ENCODE measurements around the gene PSEN1.
"Not testable (repeated sequence)": the region's sequence is repeated elsewhere in the genome, so short reads cannot be mapped to it uniquely, and the experiment has no call there.

PSEN1 gene

GRCh38 chr14:73162251-73162650, 25.9 kb downstream of the PSEN1 start:
- H3K4me3 ChIP-seq (ENCODE audit: extremely low read depth, insufficient read depth, low read length, poor library complexity, severe bottlenecking), result no peak overlapping the region
- no peaks in the 10 kb centered on the region for H3K4me1 ChIP-seq (ENCODE audit: control insufficient read depth, insufficient read depth, low read length, poor library complexity, severe bottlenecking)
- WGBS, 2 experiments (ENCODE audit: insufficient coverage in 2 of 2), result 96 to 98% methylated on average over 4 to 7 of the region's 11 CpGs
- H3K36me3 ChIP-seq (ENCODE audit: control insufficient read depth, insufficient read depth, low read length), result peaks cover 72% of the 10 kb centered on the region
- no peak overlapping the region for H3K27ac ChIP-seq (ENCODE audit: low read depth, low read length, severe bottlenecking)
- no peaks in the 10 kb centered on the region for H3K9me3 ChIP-seq (ENCODE audit: control insufficient read depth, low read length)

DNA sequence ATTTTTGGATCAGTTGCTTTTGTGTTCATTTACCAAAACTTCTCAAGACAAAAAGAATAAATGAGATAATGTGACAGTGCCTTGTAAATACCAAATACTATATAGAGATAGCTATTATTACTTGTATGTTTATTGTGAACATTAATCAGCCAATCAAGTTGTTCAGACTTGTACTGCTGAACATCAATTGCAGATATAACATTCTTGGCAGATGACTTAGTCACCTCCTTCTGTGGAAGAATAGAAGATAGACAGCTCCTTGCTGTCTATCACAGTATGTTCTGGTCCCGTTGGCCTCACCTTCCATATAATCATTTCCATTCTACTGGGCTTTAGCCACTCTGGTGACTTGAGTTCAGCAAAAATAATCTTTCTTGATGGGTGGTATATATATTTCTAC, 30.1 kb downstream of the PSEN1 start:
- 80% methylated on average over 1 of the region's 1 CpG; no CpG with 5 or more reads in 1 of the 2 experiments for WGBS, 2 experiments (ENCODE audit: insufficient coverage in 2 of 2)
- H3K27ac ChIP-seq (ENCODE audit: low read depth, low read length, severe bottlenecking), result no peak overlapping the region
- H3K4me3 ChIP-seq (ENCODE audit: extremely low read depth, insufficient read depth, low read length, poor library complexity, severe bottlenecking), result no peak overlapping the region
- H3K36me3 ChIP-seq (ENCODE audit: control insufficient read depth, insufficient read depth, low read length), result peaks cover 60% of the 10 kb centered on the region
- no peaks in the 10 kb centered on the region for H3K9me3 ChIP-seq (ENCODE audit: control insufficient read depth, low read length)
- H3K4me1 ChIP-seq (ENCODE audit: control insufficient read depth, insufficient read depth, low read length, poor library complexity, severe bottlenecking), result no peaks in the 10 kb centered on the region

DNA sequence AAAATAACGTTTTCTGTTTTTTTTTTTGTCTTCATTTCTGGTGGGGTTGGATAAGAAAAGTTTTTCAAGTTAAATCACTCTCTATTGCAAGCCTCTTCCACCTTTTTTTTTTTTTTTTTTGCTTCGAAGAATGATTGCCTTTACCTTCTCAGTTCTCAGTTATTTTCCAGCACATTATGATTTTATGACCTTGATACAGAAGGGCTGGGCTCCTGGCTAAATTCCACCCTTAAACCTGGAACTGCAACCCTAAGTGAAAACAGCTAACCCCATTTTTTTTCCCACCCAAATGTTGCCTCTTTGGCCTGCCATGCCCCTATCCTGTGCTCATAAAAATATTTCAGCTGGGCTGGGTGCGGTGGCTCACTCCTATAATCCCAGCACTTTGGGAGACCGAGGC, 31.4 kb downstream of the PSEN1 start:
- Histone ChIP-seq H3K4me3 (ENCODE audit: extremely low read depth, insufficient read depth, low read length, poor library complexity, severe bottlenecking) (no peak overlapping the region), H3K9me3 (ENCODE audit: control insufficient read depth, low read length) (no peaks in the 10 kb centered on the region), H3K4me1 (ENCODE audit: control insufficient read depth, insufficient read depth, low read length, poor library complexity, severe bottlenecking) (no peaks in the 10 kb centered on the region), H3K36me3 (ENCODE audit: control insufficient read depth, insufficient read depth, low read length) (peaks cover 60% of the 10 kb centered on the region), H3K27ac (ENCODE audit: low read depth, low read length, severe bottlenecking) (no peak overlapping the region)
- 87 to 89% methylated on average over 1 to 2 of the region's 4 CpGs for WGBS, 2 experiments (ENCODE audit: insufficient coverage in 2 of 2)

GRCh38 chr14:73168274-73168673, 32.0 kb downstream of the PSEN1 start:
- WGBS, 2 experiments (ENCODE audit: insufficient coverage in 2 of 2), result 91 to 97% methylated on average over 8 of the region's 9 CpGs
- no peak overlapping the region for H3K27ac ChIP-seq (ENCODE audit: low read depth, low read length, severe bottlenecking)
- no peak overlapping the region for H3K4me3 ChIP-seq (ENCODE audit: extremely low read depth, insufficient read depth, low read length, poor library complexity, severe bottlenecking)
- H3K9me3 ChIP-seq (ENCODE audit: control insufficient read depth, low read length), result no peaks in the 10 kb centered on the region
- peaks cover 65% of the 10 kb centered on the region for H3K36me3 ChIP-seq (ENCODE audit: control insufficient read depth, insufficient read depth, low read length)
- H3K4me1 ChIP-seq (ENCODE audit: control insufficient read depth, insufficient read depth, low read length, poor library complexity, severe bottlenecking), result no peaks in the 10 kb centered on the region

DNA sequence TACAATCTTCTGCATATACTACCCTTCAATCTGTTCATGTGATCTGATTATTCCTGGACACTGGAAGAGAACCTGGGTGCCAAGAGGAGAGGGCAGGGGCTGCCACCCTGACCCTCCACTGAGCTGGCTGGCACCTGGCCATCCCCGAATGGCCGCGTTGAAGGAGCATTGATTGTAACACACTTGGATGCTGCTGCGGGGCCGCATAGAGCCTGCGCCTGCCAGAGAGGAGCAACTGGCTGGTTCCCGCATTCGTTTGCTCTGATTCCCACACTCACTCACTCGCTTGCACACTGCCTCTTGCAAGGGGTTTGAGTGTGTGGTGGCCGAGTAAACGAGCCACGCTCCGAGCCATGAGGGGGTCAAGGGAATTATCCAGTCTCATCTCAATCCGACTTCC, 32.4 kb downstream of the PSEN1 start:
- WGBS, 2 experiments (ENCODE audit: insufficient coverage in 2 of 2), result 96% methylated on average over 11 to 14 of the region's 14 CpGs
- Histone ChIP-seq H3K36me3 (ENCODE audit: control insufficient read depth, insufficient read depth, low read length) (peaks cover 66% of the 10 kb centered on the region), H3K27ac (ENCODE audit: low read depth, low read length, severe bottlenecking) (no peak overlapping the region), H3K4me3 (ENCODE audit: extremely low read depth, insufficient read depth, low read length, poor library complexity, severe bottlenecking) (no peak overlapping the region), H3K9me3 (ENCODE audit: control insufficient read depth, low read length) (no peaks in the 10 kb centered on the region), H3K4me1 (ENCODE audit: control insufficient read depth, insufficient read depth, low read length, poor library complexity, severe bottlenecking) (no peaks in the 10 kb centered on the region)

DNA sequence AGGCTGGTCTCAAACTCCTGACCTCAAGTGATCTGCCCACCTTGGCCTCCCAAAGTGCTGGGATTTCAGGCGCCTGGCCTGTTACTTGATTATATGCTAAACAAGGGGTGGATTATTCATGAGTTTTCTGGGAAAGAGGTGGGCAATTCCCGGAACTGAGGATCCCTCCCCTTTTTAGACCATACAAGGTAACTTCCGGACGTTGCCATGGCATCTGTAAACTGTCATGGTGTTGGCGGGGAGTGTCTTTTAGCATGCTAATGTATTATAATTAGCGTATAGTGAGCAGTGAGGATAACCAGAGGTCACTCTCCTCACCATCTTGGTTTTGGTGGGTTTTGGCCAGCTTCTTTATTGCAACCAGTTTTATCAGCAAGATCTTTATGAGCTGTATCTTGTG, 33.5 kb downstream of the PSEN1 start:
- peaks cover 67% of the 10 kb centered on the region for H3K36me3 ChIP-seq (ENCODE audit: control insufficient read depth, insufficient read depth, low read length)
- WGBS, 2 experiments (ENCODE audit: insufficient coverage in 2 of 2), result 80% methylated on average over 2 of the region's 6 CpGs; no CpG with 5 or more reads in 1 of the 2 experiments
- H3K9me3 ChIP-seq (ENCODE audit: control insufficient read depth, low read length); H3K4me1 ChIP-seq (ENCODE audit: control insufficient read depth, insufficient read depth, low read length, poor library complexity, severe bottlenecking); H3K4me3 ChIP-seq (ENCODE audit: extremely low read depth, insufficient read depth, low read length, poor library complexity, severe bottlenecking); H3K27ac ChIP-seq (ENCODE audit: low read depth, low read length, severe bottlenecking): not testable (repeated sequence)

GRCh38 chr14:73170686-73171085, 34.4 kb downstream of the PSEN1 start:
- Histone ChIP-seq H3K27ac (ENCODE audit: low read depth, low read length, severe bottlenecking) (no peak overlapping the region), H3K36me3 (ENCODE audit: control insufficient read depth, insufficient read depth, low read length) (peaks cover 66% of the 10 kb centered on the region), H3K4me3 (ENCODE audit: extremely low read depth, insufficient read depth, low read length, poor library complexity, severe bottlenecking) (no peak overlapping the region), H3K9me3 (ENCODE audit: control insufficient read depth, low read length) (no peaks in the 10 kb centered on the region), H3K4me1 (ENCODE audit: control insufficient read depth, insufficient read depth, low read length, poor library complexity, severe bottlenecking) (no peaks in the 10 kb centered on the region)
- whole genome bisulfite sequencing, 2 experiments (ENCODE audit: insufficient coverage in 2 of 2), result 90% methylated on average over 10 of the region's 11 CpGs

GRCh38 chr14:73172500-73172899, 36.2 kb downstream of the PSEN1 start:
- WGBS, 2 experiments (ENCODE audit: insufficient coverage in 2 of 2), result 88% methylated on average over 1 of the region's 3 CpGs; no CpG with 5 or more reads in 1 of the 2 experiments
- no peak overlapping the region for H3K27ac ChIP-seq (ENCODE audit: low read depth, low read length, severe bottlenecking)
- peaks cover 78% of the 10 kb centered on the region for H3K36me3 ChIP-seq (ENCODE audit: control insufficient read depth, insufficient read depth, low read length)
- no peaks in the 10 kb centered on the region for H3K9me3 ChIP-seq (ENCODE audit: control insufficient read depth, low read length)
- no peak overlapping the region for H3K4me3 ChIP-seq (ENCODE audit: extremely low read depth, insufficient read depth, low read length, poor library complexity, severe bottlenecking)
- no peaks in the 10 kb centered on the region for H3K4me1 ChIP-seq (ENCODE audit: control insufficient read depth, insufficient read depth, low read length, poor library complexity, severe bottlenecking)

GRCh38 chr14:73173092-73173735, 36.9 kb downstream of the PSEN1 start:
- Histone ChIP-seq H3K36me3 (ENCODE audit: control insufficient read depth, insufficient read depth, low read length) (peaks cover 83% of the 10 kb centered on the region), H3K9me3 (ENCODE audit: control insufficient read depth, low read length) (no peaks in the 10 kb centered on the region)

GRCh38 chr14:73176685-73177084, 40.4 kb downstream of the PSEN1 start:
- Histone ChIP-seq H3K4me1 (ENCODE audit: control insufficient read depth, insufficient read depth, low read length, poor library complexity, severe bottlenecking) (no peaks in the 10 kb centered on the region), H3K36me3 (ENCODE audit: control insufficient read depth, insufficient read depth, low read length) (peaks cover 80% of the 10 kb centered on the region), H3K27ac (ENCODE audit: low read depth, low read length, severe bottlenecking) (no peak overlapping the region), H3K4me3 (ENCODE audit: extremely low read depth, insufficient read depth, low read length, poor library complexity, severe bottlenecking) (no peak overlapping the region), H3K9me3 (ENCODE audit: control insufficient read depth, low read length) (no peaks in the 10 kb centered on the region)
- 88 to 92% methylated on average over 3 of the region's 3 CpGs for WGBS, 2 experiments (ENCODE audit: insufficient coverage in 2 of 2)

More at GRCh38 chr14:73173092-73173735, 36.9 kb downstream of the PSEN1 start:
- no peak overlapping the region for H3K4me3 ChIP-seq (ENCODE audit: extremely low read depth, insufficient read depth, low read length, poor library complexity, severe bottlenecking)
- H3K4me1 ChIP-seq (ENCODE audit: control insufficient read depth, insufficient read depth, low read length, poor library complexity, severe bottlenecking), result no peaks in the 10 kb centered on the region
- WGBS, 2 experiments (ENCODE audit: insufficient coverage in 2 of 2), result 83% methylated on average over 1 of the region's 3 CpGs
- no peak overlapping the region for H3K27ac ChIP-seq (ENCODE audit: low read depth, low read length, severe bottlenecking)

- Histone ChIP-seq H3K36me3 (ENCODE audit: control insufficient read depth, insufficient read depth, low read length) (peaks cover 59% of the 10 kb centered on the region), H3K4me1 (ENCODE audit: control insufficient read depth, insufficient read depth, low read length, poor library complexity, severe bottlenecking) (no peaks in the 10 kb centered on the region), H3K4me3 (ENCODE audit: extremely low read depth, insufficient read depth, low read length, poor library complexity, severe bottlenecking) (no peak overlapping the region), H3K27ac (ENCODE audit: low read depth, low read length, severe bottlenecking) (no peak overlapping the region), H3K9me3 (ENCODE audit: control insufficient read depth, low read length) (no peaks in the 10 kb centered on the region)
Observed at GRCh38 chr14:73180385-73180805, 44.1 kb downstream of the PSEN1 start.

Measured in mesodermal cell (in vitro differentiated cells).